Activated CD8-positive, alpha-beta memory T cell treated with anti-CD3 and anti-CD28 coated beads, Interleukin-2, amount 50 U/mL, for 24 hours (primary cell): ENCODE measurements around the gene SCN3A.

Experiments used
- DNase-seq: peaks from one replicate; pipeline ENCODE4 v3.0.0-alpha.2; 2020; ENCODE audit errors: extremely low read depth

Gene SCN3A

GRCh38 chr2:165191096-165191728 is 12.6 kb downstream of the SCN3A start:
- DNase-seq, result no peak

GRCh38 chr2:165185633-165186032 is 18.2 kb downstream of the SCN3A start:
- no peak for DNase-seq

- DNase-seq, result no peak
These were observed 21.8 kb downstream of the SCN3A start for GRCh38 chr2:165182029-165182428.

GRCh38 chr2:165176780-165177179 is 27.1 kb downstream of the SCN3A start:
- no peak for DNase-seq

- no peak for DNase-seq
These were observed 30.6 kb downstream of the SCN3A start for GRCh38 chr2:165173215-165173614.

GRCh38 chr2:165164201-165164600 is 39.6 kb downstream of the SCN3A start:
- no peak for DNase-seq

GRCh38 chr2:165163761-165164160 is 40.1 kb downstream of the SCN3A start:
- DNase-seq, result no peak

GRCh38 chr2:165162466-165162865 is 41.4 kb downstream of the SCN3A start:
- no peak for DNase-seq

- no peak for DNase-seq
These were observed 42.3 kb downstream of the SCN3A start for GRCh38 chr2:165161510-165161909.

- no peak for DNase-seq
These were observed 46.7 kb downstream of the SCN3A start for GRCh38 chr2:165157160-165157559.

GRCh38 chr2:165155152-165155551 is 48.7 kb downstream of the SCN3A start:
- no peak for DNase-seq

GRCh38 chr2:165149439-165149838 is 54.4 kb downstream of the SCN3A start:
- DNase-seq, result no peak

GRCh38 chr2:165147186-165148045 is 56.4 kb downstream of the SCN3A start:
- DNase-seq, result no peak

GRCh38 chr2:165144315-165144714 is 59.5 kb downstream of the SCN3A start:
- no peak for DNase-seq

- no peak for DNase-seq
These were observed 62.1 kb downstream of the SCN3A start for GRCh38 chr2:165141601-165142354.

GRCh38 chr2:165126244-165126643 is 77.6 kb downstream of the SCN3A start:
- DNase-seq, result no peak

- no peak for DNase-seq
These were observed 81.3 kb downstream of the SCN3A start for GRCh38 chr2:165122521-165122920.

GRCh38 chr2:165120740-165121467 is 82.9 kb downstream of the SCN3A start:
- no peak for DNase-seq

GRCh38 chr2:165115258-165115657 is 88.6 kb downstream of the SCN3A start:
- no peak for DNase-seq

- DNase-seq, result no peak
These were observed 89.4 kb downstream of the SCN3A start for GRCh38 chr2:165114346-165114939.

- no peak for DNase-seq
These were observed 90.4 kb downstream of the SCN3A start for GRCh38 chr2:165113414-165113813.
